ENCODE data around the gene NCAPG2.

Gene NCAPG2

DNA sequence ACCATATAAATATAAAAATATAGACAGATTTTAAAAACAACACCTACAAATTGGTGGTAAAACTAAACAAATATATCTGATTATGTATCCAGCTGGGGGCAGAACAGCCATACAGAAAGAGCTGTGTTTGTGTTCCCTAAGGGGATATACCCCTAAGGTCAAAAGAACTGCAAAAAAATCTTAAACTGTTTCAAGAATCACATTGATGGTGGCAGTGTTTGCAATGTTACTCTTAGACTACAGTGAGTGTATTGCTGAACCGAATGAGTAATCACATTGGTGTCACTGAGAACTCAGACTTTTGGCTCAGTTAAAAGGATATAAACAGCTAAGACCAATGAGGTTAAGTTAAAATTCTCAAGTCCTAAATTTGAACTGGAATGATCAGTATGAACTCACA lies 89.9 kb downstream of the NCAPG2 start:
- H3K9me3 Mint-ChIP-seq, result no peaks in the 10 kb centered on the region
- peaks cover 21% of the 10 kb centered on the region for H3K4me1 Mint-ChIP-seq
- H3K4me3 Mint-ChIP-seq, result no peak overlapping the region
- ATAC-seq (no peak), DNase-seq (no peak)
- no peak overlapping the region for H3K27ac Mint-ChIP-seq
- no peaks in the 10 kb centered on the region for H3K27me3 Mint-ChIP-seq

DNA sequence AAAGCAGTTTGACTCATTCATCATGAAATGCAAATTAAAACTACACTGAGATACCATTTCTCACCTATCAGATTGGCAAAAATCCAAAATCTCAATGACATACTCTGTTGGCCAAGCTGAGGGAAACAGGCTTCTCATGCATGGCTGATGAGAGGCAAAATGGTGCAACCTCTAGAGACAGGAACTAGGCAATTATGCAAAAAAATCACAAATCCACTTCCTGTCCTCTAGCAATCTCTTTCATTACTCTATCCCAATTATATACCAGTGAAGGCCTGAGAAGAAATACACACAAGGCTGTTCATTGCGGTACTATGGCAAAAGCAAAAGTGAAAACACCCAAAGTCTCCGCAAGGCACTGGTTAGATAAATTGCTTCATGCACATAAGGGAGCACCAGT lies 91.1 kb downstream of the NCAPG2 start:
- no peak overlapping the region for H3K4me3 Mint-ChIP-seq
- peaks cover 21% of the 10 kb centered on the region for H3K4me1 Mint-ChIP-seq
- DNase-seq (no peak), ATAC-seq (no peak)
- H3K27me3 Mint-ChIP-seq, result no peaks in the 10 kb centered on the region
- no peaks in the 10 kb centered on the region for H3K9me3 Mint-ChIP-seq
- no peak overlapping the region for H3K27ac Mint-ChIP-seq

DNA sequence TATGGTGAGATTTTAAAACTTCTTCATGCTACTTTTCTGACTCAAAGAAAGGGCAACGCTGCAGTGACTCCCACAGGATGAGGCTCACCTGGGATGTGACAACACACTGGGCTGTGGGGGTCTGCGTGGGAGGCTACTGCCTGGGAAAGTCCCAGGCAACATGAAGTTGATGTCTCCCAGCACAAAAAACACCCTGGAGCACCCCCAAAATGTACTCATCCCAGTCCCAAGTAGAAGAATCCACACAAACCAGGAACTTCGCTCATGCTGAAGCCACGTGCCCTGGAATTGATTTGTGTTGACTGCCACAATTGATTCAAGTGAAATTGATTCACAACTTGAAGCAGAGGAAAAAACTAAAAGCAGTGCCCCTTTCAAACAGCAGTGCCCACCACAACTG lies 92.1 kb downstream of the NCAPG2 start:
- H3K4me1 Mint-ChIP-seq, result peaks cover 21% of the 10 kb centered on the region
- DNase-seq (no peak), ATAC-seq (no peak)
- no peaks in the 10 kb centered on the region for H3K9me3 Mint-ChIP-seq
- no peak overlapping the region for H3K4me3 Mint-ChIP-seq
- no peak overlapping the region for H3K27ac Mint-ChIP-seq
- H3K27me3 Mint-ChIP-seq, result no peaks in the 10 kb centered on the region

DNA sequence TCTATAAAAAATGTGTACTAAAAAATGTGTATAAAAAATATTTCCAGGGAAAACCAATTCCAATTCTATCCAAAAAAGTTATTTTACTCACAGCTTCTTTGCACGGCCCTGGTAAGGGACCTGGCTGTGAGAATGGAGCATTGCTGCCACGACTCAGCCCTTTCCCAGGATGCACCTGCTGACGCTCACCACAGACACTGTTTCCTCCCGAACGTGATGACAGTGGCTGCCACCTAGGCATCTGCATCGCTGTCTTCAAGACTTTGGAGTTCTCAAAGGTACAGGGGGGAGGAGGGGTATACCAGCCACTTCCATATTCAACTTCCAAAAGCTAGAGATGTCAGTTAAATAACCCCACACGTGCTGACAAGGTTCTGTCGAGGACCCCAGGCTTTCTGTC lies 93.1 kb downstream of the NCAPG2 start:
- peaks cover 21% of the 10 kb centered on the region for H3K4me1 Mint-ChIP-seq
- ATAC-seq (no peak), DNase-seq (no peak)
- H3K4me3 Mint-ChIP-seq, result no peak overlapping the region
- H3K9me3 Mint-ChIP-seq, result no peaks in the 10 kb centered on the region
- no peaks in the 10 kb centered on the region for H3K27me3 Mint-ChIP-seq
- H3K27ac Mint-ChIP-seq, result peak overlapping the region in 1 of 2 donors; percentile 80

DNA sequence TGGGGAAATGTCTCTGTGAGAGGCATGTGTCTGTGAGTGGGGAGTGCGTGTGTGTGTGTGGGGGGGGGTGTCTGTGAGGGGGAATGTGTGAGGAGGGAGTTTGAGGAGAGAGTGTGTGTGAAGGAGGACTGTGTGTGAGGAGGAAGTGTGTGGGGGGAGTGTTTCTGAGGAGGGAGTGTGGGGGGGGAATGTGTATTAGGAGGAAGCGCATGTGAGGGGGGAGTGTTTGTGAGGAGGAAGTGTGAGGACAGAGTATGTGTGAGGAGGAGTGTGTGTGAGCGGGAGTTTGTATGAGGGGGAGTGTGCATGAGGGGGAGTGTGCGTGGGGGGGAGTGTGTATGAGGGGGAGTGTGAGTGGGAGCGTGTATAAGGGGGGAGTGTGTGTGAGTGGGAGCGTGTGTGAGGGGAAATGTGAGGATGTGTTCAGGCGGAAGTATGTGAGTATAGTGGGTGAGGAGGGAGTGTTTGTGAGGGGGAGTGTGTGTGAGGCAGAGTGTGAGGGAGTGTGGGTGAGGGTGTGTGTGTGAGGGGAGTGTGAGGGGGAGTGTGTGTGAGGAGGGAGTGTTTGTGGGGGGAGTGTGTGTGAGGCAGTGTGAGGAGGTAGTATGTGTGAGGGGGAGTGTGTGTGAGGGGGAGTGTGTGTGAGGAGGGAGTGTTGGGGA lies 95.2 kb downstream of the NCAPG2 start:
- DNase-seq (no peak), ATAC-seq (no peak)
- Mint-ChIP-seq H3K4me1 (peaks cover 21% of the 10 kb centered on the region), H3K27ac (peak overlapping the region in 1 of 2 donors; percentile 9), H3K9me3 (no peaks in the 10 kb centered on the region), H3K4me3 (no peak overlapping the region), H3K27me3 (no peaks in the 10 kb centered on the region)

DNA sequence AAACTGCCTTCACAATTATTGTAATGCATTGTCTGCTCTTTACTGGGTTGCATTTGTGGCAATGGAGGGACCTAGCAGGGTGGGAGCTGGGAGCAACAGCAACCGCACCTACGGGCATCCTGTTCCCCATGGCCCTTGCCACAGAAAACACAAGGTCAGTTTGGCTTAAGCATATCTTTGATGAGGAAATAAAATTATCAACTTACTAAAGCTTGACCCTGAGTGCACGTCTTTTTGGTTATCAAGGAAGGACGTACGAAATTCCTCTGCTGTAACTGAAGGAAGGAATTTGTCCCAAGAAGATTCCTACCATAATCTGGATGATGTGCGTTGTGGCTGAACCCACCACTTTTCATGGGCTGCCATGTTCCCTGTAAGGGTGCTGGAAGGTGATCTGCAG lies 97.0 kb downstream of the NCAPG2 start:
- DNase-seq (no peak), ATAC-seq (no peak)
- Mint-ChIP-seq H3K9me3 (no peaks in the 10 kb centered on the region), H3K27ac (peak overlapping the region in 1 of 2 donors; percentile 74), H3K4me3 (no peak overlapping the region), H3K27me3 (no peaks in the 10 kb centered on the region), H3K4me1 (peaks cover 12% of the 10 kb centered on the region)

DNA sequence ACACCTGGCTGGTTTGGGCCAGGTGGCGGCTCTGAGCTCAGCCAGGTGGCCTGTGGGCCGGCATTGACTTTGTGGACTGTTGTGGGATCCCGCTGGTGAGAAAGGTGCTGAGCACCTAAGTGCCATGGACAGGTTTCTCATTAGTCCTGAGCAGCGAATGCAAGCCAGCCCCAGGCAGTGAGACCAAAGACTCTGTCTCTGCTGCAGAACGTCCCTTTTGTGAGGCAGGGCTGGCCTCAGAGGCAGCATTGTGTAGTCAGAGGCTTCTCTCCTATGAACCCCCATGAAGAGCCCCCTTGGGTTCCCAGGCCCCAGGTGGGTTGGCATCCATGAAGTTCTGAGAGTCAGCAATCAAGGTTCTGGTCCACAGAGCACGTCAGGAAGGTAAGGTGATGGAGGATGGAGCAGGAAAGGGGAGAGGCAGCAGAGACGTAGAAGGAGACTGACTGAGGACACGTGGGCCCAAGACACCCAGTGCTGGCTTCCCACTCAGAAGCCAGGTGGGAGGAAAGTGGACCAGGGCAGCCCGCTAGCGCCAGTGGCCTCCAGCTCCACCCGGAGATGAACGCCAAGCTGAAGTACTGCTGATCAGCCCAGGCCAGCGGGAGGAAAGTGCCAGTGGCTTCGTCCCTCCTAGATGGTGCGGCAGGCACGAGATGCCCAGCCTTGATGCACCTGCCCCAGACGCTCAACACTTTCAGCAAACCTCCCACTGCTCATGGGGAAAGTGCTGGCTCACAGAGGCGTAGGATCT lies 97.8 kb downstream of the NCAPG2 start:
- H3K27ac Mint-ChIP-seq, result peak overlapping the region in 1 of 2 donors; percentile 74

DNA sequence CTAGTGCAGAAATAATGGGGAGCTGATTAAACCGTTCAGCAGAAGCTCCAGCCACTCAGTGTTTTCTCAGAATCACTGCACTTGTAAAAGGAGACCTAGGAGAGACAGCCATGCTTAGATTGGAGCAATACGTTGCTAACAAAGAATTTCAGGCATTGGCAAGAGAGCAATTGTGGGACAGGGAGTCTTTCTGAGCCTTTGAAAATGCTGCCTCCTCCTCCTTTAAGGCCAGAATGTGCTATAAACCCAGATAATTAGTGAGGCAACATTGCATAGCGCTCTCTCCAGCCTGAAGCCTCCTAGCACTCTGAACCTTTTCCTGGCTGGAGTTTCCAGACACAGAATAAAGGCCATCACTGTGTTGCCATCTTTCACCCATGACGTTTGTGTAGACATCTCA lies 98.5 kb downstream of the NCAPG2 start:
- no peaks in the 10 kb centered on the region for H3K27me3 Mint-ChIP-seq
- DNase-seq (no peak), ATAC-seq (no peak)
- no peak overlapping the region for H3K4me3 Mint-ChIP-seq
- H3K27ac Mint-ChIP-seq, result no peak overlapping the region
- H3K9me3 Mint-ChIP-seq, result no peaks in the 10 kb centered on the region
- no peaks in the 10 kb centered on the region for H3K4me1 Mint-ChIP-seq

More for the DNA sequence above, 97.8 kb downstream of the NCAPG2 start:
- Mint-ChIP-seq H3K4me1 (peaks cover 4% of the 10 kb centered on the region), H3K27me3 (no peaks in the 10 kb centered on the region), H3K4me3 (no peak overlapping the region), H3K9me3 (no peaks in the 10 kb centered on the region)
- ATAC-seq (no peak), DNase-seq (no peak)

DNA sequence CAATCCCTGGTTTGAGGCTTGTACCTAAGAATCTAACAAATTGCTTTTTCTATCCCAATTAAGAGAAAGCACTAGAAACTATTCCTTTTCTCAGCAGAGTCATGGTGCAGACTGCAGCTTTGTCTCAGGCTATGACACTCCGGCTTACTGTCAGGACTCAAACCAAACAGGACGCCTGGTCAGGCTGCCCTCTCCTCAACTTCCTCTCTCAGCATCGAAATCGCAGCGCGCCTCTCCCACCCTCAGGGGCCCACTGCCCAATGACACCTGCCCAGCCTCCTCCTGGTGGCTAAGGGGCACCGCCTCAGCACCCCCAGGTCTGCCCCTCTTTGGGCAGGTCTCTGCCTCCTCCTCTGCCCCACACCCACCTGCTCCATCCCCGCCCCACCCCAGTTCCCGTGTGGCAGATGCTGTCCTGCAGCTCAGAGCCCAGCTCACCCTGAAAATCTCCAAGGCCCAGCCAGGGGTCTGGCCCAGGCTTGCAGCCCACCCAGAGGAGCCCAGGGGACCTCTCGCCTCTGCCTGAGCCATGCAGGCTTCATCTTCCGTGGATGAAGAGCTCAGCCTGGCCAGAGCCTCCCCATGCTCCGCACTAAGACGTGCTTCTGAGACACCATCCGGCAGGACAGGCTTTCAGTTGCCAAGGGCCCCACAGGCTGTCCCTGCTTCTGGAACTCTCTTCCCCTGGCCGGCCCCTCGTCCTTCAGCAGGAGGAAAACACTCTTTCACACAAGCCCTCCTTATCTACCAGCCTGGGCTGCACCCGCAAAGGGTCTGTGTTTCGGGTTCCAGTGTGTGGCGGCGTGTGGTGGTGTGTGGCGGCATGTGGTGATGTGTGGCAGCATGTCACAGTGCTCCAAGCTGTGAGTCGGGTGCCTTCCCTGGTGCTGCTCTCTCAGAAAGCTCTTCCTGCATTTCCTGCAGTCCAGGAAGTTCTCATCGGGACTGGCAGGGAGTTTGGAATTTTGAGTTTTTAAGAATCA lies 100.5 kb downstream of the NCAPG2 start:
- H3K27ac Mint-ChIP-seq, result peak overlapping the region in 1 of 2 donors; percentile 89
- H3K4me3 Mint-ChIP-seq, result no peak overlapping the region
- ATAC-seq (peak; percentile 28), DNase-seq (no peak)
- no peaks in the 10 kb centered on the region for H3K4me1 Mint-ChIP-seq
- H3K9me3 Mint-ChIP-seq, result no peaks in the 10 kb centered on the region
- H3K27me3 Mint-ChIP-seq, result no peaks in the 10 kb centered on the region

DNA sequence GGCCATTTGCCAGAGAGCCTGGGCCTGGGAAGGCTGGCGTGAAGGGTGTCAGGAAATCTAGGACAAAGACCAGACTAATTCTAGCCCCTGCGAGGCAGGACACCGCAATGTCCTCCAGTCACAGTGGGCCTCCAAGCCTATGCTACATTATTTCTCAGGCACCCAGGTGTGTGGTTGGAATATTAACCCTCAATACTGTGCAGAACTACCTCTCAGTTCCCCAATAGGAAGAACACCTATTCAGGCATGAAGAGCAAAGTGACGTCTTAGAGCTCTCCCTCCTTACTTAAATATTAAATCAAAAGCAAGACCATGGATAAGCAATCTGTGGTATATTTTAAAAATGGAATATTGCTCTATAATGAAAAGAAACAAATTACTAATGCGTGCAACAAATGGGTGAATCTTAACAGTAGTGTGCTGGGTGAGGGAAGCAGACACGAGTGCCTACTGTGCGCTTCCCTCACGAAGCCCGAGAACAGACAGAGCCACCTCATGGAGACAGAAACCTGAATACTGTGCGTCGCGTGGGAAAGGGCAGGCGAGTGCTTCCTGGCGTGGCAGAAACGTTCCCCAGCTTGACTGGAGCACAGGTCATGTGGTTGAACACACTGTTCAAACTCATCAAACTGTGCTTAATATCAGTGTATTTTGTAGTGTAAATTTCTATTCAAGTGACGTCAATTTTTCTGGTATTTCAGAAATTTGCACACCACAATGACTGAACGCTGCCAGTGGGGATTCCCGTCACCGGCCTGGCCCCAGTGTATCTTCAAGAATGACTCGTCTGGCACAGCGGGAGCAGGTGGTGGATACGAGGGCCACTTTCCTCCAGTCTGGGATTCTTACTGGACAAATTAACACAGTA lies 101.5 kb downstream of the NCAPG2 start:
- Mint-ChIP-seq H3K9me3 (no peaks in the 10 kb centered on the region), H3K27me3 (no peaks in the 10 kb centered on the region), H3K4me3 (no peak overlapping the region), H3K4me1 (no peaks in the 10 kb centered on the region), H3K27ac (no peak overlapping the region)
- ATAC-seq (peak; percentile 46), DNase-seq (no peak)

DNA sequence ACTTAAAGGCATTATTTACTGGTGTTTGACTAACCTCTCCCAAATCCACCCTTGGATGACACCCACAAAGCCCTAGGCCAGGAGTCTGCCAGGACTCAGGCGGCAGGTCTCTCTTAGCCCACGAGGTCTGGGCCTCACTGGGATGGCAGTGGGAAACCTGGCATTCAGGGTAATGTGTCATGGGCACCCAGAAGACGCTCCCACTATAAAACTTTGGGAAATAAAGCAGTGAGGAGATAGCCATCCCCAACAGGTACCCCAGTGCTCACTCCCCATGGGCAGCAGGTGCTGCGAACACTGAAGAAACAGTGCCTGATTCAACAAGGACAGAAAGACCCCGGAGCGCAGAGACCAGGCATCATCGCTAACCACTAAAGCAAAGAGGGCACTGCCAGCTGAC lies 102.6 kb downstream of the NCAPG2 start:
- no peaks in the 10 kb centered on the region for H3K9me3 Mint-ChIP-seq
- no peak for ATAC-seq
- H3K27ac Mint-ChIP-seq, result no peak overlapping the region
- no peak overlapping the region for H3K4me3 Mint-ChIP-seq
- no peaks in the 10 kb centered on the region for H3K27me3 Mint-ChIP-seq
- H3K4me1 Mint-ChIP-seq, result no peaks in the 10 kb centered on the region
- DNase-seq, result no peak

DNA sequence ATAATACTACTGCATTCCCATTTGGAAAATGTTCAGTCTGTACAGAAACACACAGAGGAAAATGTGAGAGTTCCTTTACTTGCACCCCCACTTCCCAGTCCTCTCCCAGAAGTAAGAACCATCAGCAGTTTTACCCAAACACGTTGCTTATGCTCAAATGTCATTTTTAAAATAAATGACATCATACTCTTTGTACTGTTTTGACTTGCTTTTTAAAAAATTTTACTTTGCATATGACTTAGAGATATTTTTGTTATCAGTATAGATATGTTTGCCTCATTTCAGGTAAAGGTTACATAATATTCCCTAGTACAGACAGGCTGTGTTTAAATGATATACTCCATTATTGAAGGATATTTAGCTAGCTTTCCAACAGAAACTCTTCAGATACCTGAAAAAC lies 103.5 kb downstream of the NCAPG2 start:
- Mint-ChIP-seq H3K9me3 (no peaks in the 10 kb centered on the region), H3K27me3 (no peaks in the 10 kb centered on the region), H3K4me1 (no peaks in the 10 kb centered on the region), H3K4me3 (no peak overlapping the region), H3K27ac (no peak overlapping the region)
- ATAC-seq (no peak), DNase-seq (no peak)

DNA sequence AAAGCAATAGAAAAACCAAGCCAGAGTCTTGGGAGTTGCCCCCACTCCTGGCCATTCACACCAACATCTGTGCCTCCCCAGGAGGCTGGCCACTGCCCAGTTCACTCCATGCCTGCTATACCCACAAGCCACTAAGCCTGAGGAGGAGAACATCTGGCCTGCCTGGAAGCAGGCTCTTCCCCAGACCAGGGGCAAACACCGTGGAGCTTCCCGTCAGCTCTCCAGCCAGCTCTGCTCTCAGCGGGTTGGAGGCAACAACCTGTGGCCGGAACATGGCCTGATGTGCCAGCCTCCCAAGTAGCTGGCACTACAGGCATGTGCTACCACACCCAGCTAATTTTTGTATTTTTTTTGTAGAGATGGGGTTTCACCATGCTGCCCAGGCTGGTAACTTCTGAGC lies 107.9 kb downstream of the NCAPG2 start:
- Mint-ChIP-seq H3K27me3 (no peaks in the 10 kb centered on the region), H3K9me3 (no peaks in the 10 kb centered on the region), H3K27ac (no peak overlapping the region), H3K4me1 (no peaks in the 10 kb centered on the region), H3K4me3 (no peak overlapping the region)
- DNase-seq (no peak), ATAC-seq (no peak)

DNA sequence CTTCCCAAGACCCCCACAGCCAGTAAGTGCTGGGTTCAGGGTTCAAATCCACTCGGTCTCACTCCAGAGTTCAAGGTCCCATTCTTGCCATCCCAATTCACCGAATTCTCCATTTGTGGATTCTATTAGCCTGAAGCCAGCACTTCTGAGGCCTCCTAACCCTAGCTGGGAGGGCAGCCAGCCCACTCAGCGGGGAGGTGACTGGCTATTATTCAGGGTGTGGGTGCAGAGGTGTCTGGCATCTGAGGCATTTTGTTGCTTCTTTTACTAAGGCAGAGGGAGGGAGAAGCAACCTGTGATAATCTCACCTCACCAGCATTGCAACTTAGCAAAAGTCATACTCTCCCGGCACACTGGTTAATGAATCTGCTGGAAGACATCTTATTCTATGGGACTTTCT lies 108.3 kb downstream of the NCAPG2 start:
- ATAC-seq, result no peak
- no peak overlapping the region for H3K4me3 Mint-ChIP-seq
- no peak for DNase-seq
- H3K27me3 Mint-ChIP-seq, result no peaks in the 10 kb centered on the region
- H3K9me3 Mint-ChIP-seq, result no peaks in the 10 kb centered on the region
- H3K4me1 Mint-ChIP-seq, result no peaks in the 10 kb centered on the region
- H3K27ac Mint-ChIP-seq, result no peak overlapping the region

DNA sequence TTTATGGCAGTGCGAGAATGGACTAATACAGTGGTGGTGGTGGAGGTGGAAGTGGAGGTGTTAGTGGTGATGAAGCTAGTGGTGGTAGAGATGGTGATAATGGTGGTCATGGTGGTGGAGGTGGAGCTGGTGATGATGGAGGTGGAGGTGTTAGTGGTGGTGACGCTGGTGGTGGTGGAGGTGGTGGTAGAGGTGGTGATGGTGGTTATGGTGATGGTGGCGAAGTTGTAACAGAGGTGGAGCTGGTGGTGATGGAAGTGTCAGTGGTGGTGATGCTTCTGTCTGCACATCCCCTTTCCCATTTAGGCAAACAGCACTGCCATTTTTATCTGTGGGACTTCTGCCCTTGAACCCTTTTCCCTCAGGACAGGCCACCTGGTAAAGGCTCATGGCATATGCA lies 109.5 kb downstream of the NCAPG2 start:
- Mint-ChIP-seq H3K4me1 (no peaks in the 10 kb centered on the region), H3K4me3 (no peak overlapping the region), H3K9me3 (no peaks in the 10 kb centered on the region), H3K27ac (no peak overlapping the region), H3K27me3 (peaks cover 5% of the 10 kb centered on the region)
- DNase-seq (no peak), ATAC-seq (peak; percentile 95)
